ENCODE data around the gene KIRREL2. TPM values are rescaled to one million over a fixed set of nuclear protein-coding genes. Genes with fewer than 3 reads are reported as not detected.

KIRREL2 gene
- total RNA-seq, 2 donors from 2014 or later, result 1.2 TPM; not detected in 1

GRCh38 chr19:35911790-35912189, 55.1 kb downstream of the KIRREL2 start:
- Histone ChIP-seq H3K9me3 (no peaks in the 10 kb centered on the region), H3K27me3 (replicated peaks; ENCODE audit: insufficient read depth) (no peaks in the 10 kb centered on the region), H3K36me3 (no peaks in the 10 kb centered on the region), H3K4me1 (replicated peaks) (no peaks in the 10 kb centered on the region), H3K27ac (no peak overlapping the region), H3K4me3 (no peak overlapping the region)
- DNase-seq (ENCODE audit: low spot score), result no peak
- intact Hi-C loops (cut with DNase I), result no loop called here
- WGBS, result 50% methylated on average over 5 of the region's 5 CpGs
- TF ChIP-seq CTCF (IDR thresholded peaks at IDR 0.05) (no peak), POLR2AphosphoS5 (IDR thresholded peaks at IDR 0.05) (no peak), POLR2A (IDR thresholded peaks at IDR 0.05) (no peak)

- TF ChIP-seq POLR2A (IDR thresholded peaks at IDR 0.05) (no peak), CTCF (IDR thresholded peaks at IDR 0.05) (no peak), POLR2AphosphoS5 (IDR thresholded peaks at IDR 0.05) (no peak)
- no peaks in the 10 kb centered on the region for H3K4me1 ChIP-seq (replicated peaks)
- no peak for DNase-seq (ENCODE audit: low spot score)
- no peaks in the 10 kb centered on the region for H3K9me3 ChIP-seq
- no peak overlapping the region for H3K27ac ChIP-seq
- no peaks in the 10 kb centered on the region for H3K27me3 ChIP-seq (replicated peaks; ENCODE audit: insufficient read depth)
- H3K36me3 ChIP-seq, result no peaks in the 10 kb centered on the region
- intact Hi-C loops (cut with DNase I), result no loop called here
- WGBS, result 33% methylated on average over 7 of the region's 7 CpGs
- no peak overlapping the region for H3K4me3 ChIP-seq
Measured at GRCh38 chr19:35913589-35913988, 56.9 kb downstream of the KIRREL2 start.

DNA sequence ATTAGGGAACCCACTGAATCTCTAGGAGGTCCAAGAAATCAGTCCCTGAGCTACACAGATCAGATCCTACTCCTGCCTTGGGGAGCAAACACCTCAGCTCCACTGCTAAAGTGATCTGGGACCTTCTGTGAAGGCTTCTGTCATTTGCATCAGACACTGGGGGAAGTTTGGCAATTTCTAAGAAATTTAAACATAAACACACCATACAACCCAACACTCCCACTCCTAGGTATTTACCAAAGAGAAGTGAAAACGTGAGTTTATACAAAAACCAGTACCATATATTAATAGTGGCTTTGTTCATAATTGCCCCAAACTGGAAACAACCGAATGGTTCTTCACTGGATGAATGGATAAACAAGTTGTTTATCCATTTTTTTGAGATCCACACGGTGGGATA, 58.7 kb downstream of the KIRREL2 start:
- Histone ChIP-seq H3K4me3 (no peak overlapping the region), H3K27ac (no peak overlapping the region), H3K36me3 (no peaks in the 10 kb centered on the region), H3K27me3 (replicated peaks; ENCODE audit: insufficient read depth) (no peaks in the 10 kb centered on the region), H3K9me3 (no peaks in the 10 kb centered on the region), H3K4me1 (replicated peaks) (no peaks in the 10 kb centered on the region)
- TF ChIP-seq CTCF (IDR thresholded peaks at IDR 0.05) (no peak), POLR2A (IDR thresholded peaks at IDR 0.05) (no peak), POLR2AphosphoS5 (IDR thresholded peaks at IDR 0.05) (no peak)
- 58% methylated on average over 3 of the region's 3 CpGs for WGBS
- intact Hi-C loops (cut with DNase I), result no loop called here
- no peak for DNase-seq (ENCODE audit: low spot score)

Small RNAs within 50 kb of the gene (small RNA-seq; reads per million reads assigned to genes)
- gene RN7SL402P, result 0 reads per million in 2 donors

Other genes starting within 250 kb of the KIRREL2 start
- gene HAUS5, start 244.2 kb upstream of the KIRREL2 start, total RNA-seq, result 10 to 100 TPM; 10.0 to 17.5 TPM
- 100 to 1,000 TPM in 1 of 2 donors, 10 to 100 TPM in 1; 81.4 to 114 TPM for gene RBM42, start 227.9 kb upstream of the KIRREL2 start, total RNA-seq
- gene ETV2, start 215.2 kb upstream of the KIRREL2 start, total RNA-seq, result 1 to 10 TPM; 1.2 to 6.6 TPM
- 100 to 1,000 TPM; 334 to 665 TPM for gene COX6B1, start 208.6 kb upstream of the KIRREL2 start, total RNA-seq
- 1 to 10 TPM; 3.8 to 5.5 TPM for gene UPK1A, start 190.4 kb upstream of the KIRREL2 start, total RNA-seq
- 1 to 10 TPM in 1 of 2 donors, not detected in 1; 3.1 TPM for gene ZBTB32, start 152.4 kb upstream of the KIRREL2 start, total RNA-seq
- 10 to 100 TPM; 32.3 to 89.5 TPM for gene KMT2B, start 138.9 kb upstream of the KIRREL2 start, total RNA-seq
- 10 to 100 TPM in 1 of 2 donors, 1 to 10 TPM in 1; 9.4 to 16.1 TPM for gene IGFLR1, start 114.5 kb upstream of the KIRREL2 start, total RNA-seq
- gene U2AF1L4, start 111.5 kb upstream of the KIRREL2 start, total RNA-seq, result 10 to 100 TPM; 14.6 to 45.0 TPM
- 10 to 100 TPM; 39.9 to 65.2 TPM for gene PSENEN, start 111.3 kb upstream of the KIRREL2 start, total RNA-seq
- gene LIN37, start 108.3 kb upstream of the KIRREL2 start, total RNA-seq, result 10 to 100 TPM in 1 of 2 donors, 1 to 10 TPM in 1; 4.2 to 13.0 TPM
- gene HSPB6, start 99.9 kb upstream of the KIRREL2 start, total RNA-seq, result 10 to 100 TPM; 32.2 to 78.5 TPM
- 10 to 100 TPM; 13.6 to 19.2 TPM for gene PROSER3, start 98.7 kb upstream of the KIRREL2 start, total RNA-seq
- gene ARHGAP33, start 81.3 kb upstream of the KIRREL2 start, total RNA-seq, result 10 to 100 TPM; 13.2 to 38.1 TPM
- gene PRODH2, start 44.1 kb upstream of the KIRREL2 start, total RNA-seq, result not detected
- gene NPHS1, start 4.4 kb upstream of the KIRREL2 start, total RNA-seq, result under 1 TPM in 1 of 2 donors, not detected in 1; 0.23 TPM
- 10 to 100 TPM in 1 of 2 donors, 1 to 10 TPM in 1; 3.6 to 38.0 TPM for gene APLP1, start 11.7 kb downstream of the KIRREL2 start, total RNA-seq
- gene NFKBID, start 43.6 kb downstream of the KIRREL2 start, total RNA-seq, result 10 to 100 TPM in 1 of 2 donors, 1 to 10 TPM in 1; 5.6 to 10.8 TPM
- gene HCST, start 45.6 kb downstream of the KIRREL2 start, total RNA-seq, result 1 to 10 TPM in 1 of 2 donors, not detected in 1; 4.9 TPM
- 10 to 100 TPM; 30.6 to 60.7 TPM for gene TYROBP, start 51.4 kb downstream of the KIRREL2 start, total RNA-seq
- gene LRFN3, start 79.5 kb downstream of the KIRREL2 start, total RNA-seq, result 10 to 100 TPM; 21.7 to 32.3 TPM
- 10 to 100 TPM; 32.4 to 75.1 TPM for gene SDHAF1, start 138.3 kb downstream of the KIRREL2 start, total RNA-seq
- gene SYNE4, start 151.9 kb downstream of the KIRREL2 start, total RNA-seq, result 10 to 100 TPM; 14.2 to 41.1 TPM
- 10 to 100 TPM; 42.0 to 49.0 TPM for gene ALKBH6, start 157.3 kb downstream of the KIRREL2 start, total RNA-seq
- 10 to 100 TPM in 1 of 2 donors, 1 to 10 TPM in 1; 7.4 to 31.2 TPM for gene CLIP3, start 176.0 kb downstream of the KIRREL2 start, total RNA-seq
- gene THAP8, start 197.4 kb downstream of the KIRREL2 start, total RNA-seq, result 10 to 100 TPM; 12.0 to 21.9 TPM
- 10 to 100 TPM in 1 of 2 donors, under 1 TPM in 1; 0.64 to 28.6 TPM for gene WDR62, start 198.0 kb downstream of the KIRREL2 start, total RNA-seq

Measured in prostate gland (tissue), 2 donors.